Measurements from ENCODE around the gene PANK1.
"Not testable (repeated sequence)": the region's sequence is repeated elsewhere in the genome, so short reads cannot be mapped to it uniquely, and the experiment has no call there.

The PANK1 gene

DNA sequence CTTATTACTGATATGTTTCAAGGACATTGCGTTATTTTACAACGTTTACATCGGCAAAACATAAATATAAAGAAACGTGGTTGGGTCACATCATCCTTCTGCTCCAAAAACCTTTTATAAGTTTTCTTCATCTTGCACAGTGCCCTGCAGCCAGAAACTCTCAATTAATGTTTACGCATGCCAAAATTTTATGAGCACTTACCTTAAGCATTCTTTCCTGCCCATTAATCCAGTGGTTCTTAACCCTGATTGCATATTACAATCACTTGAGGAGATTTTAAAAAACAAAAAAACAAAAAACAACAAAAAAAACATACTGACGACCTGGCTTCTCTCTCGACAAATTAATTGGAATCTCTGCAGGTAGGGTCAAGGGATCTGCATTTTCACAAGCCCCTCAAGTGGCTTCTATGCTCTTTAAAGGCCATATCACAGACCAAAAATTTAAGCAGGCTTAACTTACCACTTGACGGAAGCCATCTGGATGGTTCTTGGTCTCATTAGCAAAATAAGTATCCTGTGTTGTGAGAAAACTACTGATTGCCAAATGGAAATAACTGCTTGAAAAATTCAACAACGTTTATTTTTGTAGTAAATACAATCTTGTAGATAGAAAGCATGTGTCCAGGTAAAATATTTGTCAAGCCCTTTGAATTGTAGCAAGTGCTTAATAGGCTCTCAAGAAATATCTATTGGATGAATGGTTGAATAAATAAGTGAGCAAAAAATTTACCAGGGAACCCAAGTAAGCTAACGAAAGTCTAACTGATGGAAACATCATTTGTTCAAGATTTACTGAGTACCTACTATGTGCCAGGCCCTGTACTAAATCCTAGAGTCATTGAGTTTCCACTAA lies 78.7 kb downstream of the PANK1 start:
- peak; percentile 0 for DNase-seq

DNA sequence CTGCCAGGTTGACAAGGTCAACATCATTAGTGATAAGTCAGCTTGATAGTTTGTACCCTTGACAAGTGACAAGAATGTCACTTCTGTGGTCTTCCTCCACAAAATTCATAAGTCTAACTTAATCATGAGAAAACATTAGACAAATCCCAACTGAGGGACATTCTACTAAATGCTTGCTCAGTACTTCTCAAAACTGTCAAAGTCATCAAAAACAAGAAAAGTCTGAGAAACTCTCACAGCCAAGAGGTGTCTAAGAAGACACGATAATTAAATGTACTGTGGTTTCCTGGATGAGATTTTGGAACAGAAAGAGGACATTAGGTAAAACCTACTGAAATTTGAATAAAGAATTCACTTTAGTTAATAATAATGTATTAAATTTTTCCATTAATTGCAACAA lies 79.9 kb downstream of the PANK1 start:
- DNase-seq = no peak

DNA sequence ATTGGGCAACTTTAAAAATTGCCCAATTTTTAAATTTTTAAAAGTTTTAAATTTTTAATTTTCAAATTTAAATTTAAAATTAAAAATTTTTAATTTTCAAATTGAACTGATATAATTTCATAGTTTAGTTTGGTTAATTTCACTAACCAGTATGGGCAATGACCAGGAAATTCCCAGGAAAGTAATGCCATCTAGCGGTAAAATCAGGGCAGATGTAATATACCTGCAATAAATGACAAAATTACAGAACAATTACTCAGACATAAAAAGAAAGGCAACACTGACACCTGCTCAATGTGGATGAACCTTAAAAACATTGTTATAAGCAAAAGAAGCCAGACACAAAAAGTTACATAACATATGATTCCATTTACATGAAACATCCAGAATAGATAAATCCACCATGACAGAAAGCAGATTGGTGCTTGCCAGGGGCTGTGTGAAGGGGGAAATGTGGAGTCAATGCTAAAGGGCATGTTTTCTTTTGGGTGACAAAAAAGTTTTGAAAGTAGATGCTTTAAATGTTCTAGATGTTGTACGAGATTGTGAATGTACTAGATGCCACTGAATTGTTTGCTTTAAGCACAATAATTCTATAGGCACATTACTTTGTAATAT lies 81.1 kb downstream of the PANK1 start:
- peak; percentile 55 for DNase-seq

DNA sequence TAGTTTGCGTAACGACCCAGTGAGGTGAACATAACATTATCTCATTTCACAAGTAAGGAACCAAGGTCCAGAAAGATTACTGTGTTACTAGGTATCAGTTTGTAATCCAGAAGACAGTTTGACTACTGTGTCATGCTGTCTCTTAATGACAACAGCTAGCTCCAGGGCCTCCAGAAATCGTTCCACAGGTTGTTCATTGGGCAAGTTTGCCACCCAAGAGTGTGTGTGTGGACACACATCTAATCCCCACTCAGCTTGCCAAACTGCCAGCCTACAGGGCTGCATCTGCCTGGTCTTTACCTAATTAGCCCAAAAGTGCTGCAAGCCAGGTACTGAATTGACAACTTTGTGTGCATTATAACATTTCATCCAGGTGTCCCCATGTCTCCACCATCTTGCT lies 81.7 kb downstream of the PANK1 start:
- DNase-seq = no peak

DNA sequence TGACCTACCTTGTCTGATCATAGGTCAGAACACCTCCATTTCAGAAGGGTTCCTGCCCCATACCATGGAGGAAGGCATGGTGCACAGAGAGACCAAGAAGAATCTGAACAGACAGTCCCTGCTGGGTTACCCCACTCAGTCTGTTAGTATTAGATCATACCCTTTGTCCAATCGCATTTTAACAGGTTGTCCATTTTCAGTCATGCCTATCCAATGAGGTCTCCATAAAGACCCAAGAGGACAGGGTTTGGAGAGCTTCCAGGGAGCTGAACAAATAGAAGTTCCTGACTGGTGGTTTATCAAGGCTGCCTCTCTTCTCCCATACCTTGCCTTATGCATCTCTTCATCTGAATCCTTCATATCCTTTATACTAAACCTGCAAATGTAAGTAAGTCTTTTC lies 88.4 kb downstream of the PANK1 start:
- DNase-seq = peak; percentile 40

DNA sequence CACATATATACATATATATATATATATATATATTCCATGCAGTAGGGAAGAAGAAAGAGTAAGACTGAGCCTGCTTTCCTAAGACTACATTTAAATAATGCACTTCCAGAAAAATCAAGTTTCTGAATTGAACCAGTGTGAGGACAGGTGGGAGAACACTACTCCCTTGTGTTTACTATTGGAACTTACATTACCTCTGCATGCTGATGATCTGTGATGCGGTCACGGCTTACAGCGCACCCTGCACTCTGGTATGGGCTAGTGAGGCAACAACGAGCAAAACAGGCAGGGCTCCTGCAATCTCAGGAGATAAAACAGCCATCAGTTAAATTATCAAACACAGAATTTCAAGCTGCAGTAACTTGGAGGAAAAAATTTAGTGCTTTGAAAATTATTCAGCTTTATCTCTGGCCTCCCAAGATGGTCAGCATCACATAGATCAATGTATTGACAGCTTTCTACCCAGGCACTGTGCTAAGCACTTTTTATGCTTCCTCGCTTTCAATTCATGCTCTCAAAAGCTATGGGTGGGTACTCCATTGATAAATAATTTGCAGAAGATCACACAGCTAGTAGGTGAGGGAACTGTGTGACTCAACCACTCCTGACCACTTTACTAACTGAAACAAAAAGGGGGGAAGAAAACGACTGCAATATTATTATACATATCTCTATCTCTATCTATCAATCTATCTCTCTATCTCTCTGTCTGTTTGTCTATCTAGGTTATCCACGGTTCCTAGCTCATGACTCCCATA lies 89.2 kb downstream of the PANK1 start:
- peak; percentile 9 for DNase-seq

DNA sequence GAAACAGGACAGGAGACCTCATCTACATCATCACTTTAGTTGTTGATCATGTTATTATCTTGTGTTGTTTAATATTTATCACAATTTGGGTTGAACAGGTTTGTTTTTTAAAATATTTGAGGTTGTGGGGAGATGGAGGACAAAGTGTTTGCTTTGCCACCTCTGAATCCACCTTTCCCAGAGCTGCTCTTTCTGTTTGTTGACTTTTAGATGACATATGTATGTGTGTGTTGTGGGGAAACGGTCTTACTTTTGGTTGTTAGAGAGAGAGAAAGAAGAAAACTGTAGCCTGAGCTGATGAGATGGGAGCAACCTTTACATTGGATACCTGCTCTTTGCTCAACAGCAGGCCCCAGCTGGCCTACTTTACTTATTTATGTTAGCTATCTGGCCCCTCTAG lies 90.6 kb downstream of the PANK1 start:
- DNase-seq = no peak

DNA sequence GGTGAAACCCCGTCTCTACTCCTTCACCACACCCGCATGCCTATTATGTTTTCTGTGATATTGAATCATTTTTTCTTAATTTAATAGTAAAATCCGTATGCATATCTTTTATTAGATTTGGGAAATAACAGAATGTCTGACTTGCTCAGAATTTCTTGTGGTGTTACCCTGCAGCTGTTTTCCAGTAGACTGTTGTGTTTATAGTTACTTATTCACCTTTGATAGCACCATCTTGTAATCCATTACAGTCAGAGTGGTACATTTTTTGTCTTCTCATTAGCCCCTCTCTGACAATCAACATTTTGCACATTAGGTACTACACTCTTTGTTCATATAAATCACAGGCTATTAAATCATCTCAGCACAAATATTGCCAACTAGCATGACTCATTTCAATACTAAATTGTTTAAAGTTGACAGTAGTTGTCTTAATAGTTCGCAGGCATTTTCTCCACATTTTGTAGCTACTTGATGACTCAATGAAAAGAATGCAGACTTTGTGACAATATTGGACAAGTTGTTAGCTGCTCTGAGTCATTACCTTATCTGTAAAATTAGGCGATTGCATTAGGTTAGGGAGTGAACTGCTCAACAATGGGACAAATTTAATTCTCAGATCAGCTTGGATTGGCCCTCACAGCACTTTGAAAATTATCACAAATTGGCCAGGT lies 91.8 kb downstream of the PANK1 start:
- DNase-seq = peak; percentile 18

DNA sequence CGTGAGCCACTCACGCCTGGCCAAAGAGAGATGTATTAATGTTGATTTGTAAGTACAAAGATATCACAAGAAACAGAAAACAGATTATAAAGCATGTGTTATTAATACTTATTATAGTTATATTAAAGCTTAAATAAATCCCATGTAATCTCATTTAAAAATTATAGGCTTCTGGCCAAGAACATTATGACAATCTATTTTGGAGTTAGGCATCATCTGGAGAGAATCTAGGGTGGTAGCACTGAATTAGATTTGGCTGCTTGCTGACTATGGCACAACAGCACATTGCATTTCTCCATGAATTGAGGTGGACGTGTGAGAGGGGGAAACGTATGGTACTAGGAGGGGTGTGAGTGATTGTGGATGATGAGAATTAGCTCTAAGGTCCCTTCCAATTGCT lies 92.8 kb downstream of the PANK1 start:
- no peak for DNase-seq

DNA sequence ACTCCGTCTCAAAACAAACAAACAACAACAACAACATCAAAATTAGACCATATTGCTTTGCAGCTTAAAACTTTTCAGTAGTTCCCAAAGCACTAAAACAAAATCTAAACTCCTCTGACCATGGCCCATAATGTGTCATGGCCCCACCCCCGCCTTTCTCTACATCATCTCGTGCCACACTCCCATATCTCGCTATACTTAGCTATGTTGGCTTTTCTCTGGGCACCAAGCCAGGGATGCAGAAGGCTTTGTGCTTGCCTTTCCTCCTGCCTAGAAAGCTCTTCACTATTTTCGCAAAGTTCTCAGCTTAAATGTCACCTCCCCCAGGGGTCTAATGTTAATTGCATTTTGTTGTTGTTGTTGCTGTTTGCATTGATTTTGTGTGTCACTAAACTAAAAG lies 94.5 kb downstream of the PANK1 start:
- DNase-seq = peak; percentile 39

DNA sequence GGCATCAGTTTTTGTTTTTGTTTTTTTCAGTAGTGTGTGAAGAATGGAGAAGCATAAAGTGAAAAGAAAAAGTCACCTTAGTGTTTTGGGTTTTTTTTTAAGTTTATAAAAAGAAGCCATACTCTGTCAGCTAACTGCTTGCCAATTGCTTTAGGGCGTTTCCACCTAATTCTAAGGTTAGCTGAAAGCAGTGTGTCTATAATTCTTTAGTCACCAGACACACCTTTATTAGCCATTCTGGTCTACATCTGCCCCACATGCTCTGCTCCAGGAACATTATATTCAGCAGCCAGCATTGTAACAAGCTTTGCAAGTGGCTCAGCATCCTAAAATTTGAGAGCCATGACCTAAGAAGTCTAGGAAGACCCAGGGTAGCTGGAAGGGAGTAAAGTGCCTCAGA lies 95.5 kb downstream of the PANK1 start:
- DNase-seq = peak; percentile 63

DNA sequence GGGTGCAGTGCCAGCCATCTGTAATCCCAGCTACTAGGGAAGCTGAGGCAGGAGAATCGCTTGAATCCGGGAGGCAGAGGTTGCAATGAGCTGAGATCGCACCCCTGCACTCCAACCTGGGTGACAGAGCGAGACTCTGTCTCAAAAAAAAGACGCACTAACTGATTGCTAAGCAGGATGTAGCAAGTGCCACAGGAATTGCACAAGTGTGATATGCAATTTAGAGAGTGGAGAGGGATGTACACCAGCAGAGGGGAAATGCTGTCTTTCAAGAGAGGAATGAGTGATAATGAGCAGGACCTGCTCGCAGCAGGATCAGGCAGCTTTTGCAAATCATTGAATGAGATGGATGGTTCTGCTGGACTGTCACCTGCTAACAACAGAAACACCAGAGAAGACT lies 96.4 kb downstream of the PANK1 start:
- DNase-seq = peak; percentile 30

DNA sequence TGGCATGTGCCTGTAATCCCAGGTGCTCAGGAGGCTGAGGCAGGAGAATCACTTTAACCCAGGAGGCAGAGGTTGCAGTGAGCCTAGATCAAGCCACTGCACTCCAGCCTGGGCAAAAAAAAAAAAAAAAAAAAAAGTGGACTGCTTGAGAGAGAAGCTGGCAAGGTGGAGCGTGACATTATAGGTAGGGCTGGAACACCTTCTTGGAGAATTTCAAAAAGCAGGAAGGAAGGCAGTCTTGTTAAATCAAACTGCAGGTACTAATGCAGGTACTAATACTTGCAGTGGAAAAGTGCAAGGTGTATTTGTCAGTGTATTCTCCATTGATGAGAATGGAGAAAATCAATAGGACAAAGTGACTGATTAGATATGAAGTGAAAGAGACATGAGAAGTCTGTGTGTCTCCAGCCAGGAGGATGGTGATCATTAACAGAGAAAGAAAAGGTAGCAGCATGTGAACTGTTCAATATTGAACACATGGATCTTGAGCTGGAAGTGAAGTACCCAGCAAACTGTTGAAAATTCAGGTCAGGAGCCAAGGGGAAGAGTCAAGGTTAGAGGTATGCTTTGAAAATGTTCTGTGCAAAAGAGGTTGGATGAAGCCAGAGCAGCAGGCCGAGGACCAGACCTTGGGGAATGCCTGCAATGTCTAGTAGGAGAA lies 97.1 kb downstream of the PANK1 start:
- DNase-seq = no peak

DNA sequence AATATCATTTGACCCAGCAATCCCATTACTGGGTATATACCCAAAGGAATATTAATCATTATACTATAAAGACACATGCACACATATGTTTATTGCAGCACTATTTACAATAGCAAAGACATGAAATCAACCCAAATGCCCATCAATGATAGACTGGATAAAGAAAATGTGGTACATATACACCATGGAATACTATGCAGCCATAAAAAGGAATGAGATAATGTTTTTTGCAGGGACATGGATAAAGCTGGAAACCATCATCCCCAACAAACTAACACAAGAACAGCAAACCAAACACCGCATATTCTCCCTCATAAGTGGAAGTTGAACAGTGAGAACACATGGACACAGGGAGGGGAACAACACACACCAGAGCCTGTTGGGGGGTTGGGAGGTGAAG lies 98.4 kb downstream of the PANK1 start:
- not testable (repeated sequence) for DNase-seq

DNA sequence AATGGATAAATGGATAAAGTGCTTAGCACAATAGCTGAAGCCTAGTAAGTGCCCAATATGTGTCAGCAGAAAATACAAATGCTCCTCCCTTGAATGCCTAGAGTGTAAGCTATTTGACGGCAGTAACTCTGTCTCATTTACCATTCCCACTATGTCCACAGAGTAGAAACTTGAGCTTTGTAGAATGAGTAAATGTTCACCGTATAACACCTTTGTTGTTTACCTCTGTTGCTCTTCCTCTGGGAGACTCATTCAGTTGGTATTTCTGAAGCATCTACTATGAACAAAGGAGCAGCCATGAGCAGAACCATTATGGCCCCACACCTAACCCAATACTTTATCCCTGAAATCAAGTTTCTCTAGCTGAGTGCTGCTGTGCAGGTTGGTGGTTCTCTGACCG lies 101.2 kb downstream of the PANK1 start:
- DNase-seq = no peak

DNA sequence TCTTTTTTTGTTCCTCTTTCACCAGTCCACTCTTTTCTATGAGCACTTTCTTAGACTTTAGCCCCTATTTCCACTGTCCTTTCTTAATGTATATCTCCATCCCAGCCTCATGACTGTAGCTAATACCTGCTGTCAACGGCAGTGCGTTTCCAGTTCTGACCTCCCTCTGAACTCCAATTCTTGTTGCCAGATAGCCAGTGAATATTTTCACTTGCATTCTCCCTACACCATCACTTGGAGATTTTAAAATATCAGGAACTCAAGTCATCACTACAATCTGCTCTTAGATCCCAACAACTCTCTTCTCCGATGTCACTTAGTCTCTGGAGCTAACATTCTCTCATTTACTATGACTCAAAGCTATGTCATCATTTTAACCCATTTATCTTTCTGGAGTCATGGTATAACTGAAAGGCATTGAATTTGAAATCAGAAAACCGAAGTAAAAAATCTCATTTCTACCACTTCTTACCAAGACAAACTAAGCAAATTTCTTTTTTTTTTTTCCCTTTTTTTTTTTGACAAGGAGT lies 104.6 kb downstream of the PANK1 start:
- no peak for DNase-seq

DNA sequence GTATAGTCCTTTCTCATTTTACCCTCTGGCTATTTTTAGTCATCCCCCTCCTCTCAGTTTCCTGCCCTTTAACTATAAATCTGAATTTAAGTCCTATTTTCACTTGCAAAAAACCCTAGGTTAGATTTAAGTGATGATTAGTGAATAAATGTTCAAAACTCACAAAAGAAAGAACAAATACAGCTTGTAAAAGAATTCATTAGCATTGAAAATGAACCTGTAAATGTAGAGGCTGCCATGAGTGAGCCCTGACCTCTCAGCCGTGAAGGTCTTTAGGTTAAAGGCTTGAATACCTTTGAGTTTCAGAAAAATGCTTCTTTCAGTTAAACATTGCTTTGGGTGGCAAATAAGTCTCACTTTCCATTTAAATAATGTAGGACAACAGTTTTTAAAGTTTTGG lies 107.7 kb downstream of the PANK1 start:
- DNase-seq = no peak

DNA sequence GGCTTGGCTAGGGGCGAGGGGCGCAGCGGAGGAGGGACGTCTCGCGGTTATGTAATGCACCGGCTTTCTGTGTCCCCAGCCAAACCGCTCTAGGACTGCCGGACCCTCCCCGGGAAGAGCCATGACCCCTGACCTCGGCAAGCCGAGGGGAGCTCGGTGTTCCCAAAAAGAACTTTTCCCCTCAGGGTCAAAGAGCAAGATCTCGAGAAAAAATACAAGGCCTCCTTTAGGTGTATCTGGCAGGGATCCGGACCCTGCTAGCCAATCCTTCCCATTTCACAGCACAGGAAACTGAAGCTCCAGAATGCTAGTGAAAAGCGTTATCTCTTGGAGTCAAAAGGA lies 109.1 kb downstream of the PANK1 start:
- DNase-seq = no peak

DNA sequence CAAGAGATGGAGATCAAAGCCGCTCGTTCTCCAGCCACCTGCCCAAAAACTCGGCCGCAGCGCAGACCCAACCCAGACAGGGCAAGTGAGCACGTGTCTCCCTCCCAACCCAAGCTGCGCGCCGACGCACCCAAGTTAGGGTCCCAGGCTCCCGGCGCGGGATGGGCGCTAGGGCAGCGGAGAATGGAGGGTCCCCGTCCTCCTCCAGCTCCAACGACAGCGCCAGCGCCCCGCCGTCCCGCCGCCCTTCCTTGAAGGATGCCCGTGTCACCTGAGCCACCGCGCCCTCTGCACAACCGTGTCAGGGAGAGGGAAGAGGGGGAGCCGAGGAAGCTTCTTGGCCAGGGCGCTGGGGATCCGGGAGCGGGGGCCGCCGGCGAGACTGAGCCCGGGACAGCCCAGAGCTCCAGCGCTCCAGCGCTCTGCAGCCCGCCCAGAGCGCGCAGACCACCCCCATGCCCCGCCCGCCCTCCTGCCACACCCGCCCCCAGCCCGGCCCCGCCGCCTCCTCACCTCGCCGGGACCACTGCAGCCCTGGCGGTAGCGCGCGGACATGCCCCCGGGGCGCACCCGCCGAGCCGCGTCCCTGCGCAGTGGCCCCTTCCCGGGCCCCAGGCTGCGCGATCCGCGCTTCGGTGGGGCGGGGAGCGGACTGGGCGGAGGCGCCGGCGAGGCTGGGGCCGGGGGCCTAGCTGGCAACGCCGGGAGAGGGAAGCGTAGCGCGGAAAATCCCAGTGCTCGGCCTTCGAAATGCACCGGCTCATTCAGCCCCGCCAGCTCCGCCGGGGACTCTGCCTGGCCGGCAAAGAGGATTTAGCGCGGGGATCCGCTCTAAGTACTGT lies 109.7 kb downstream of the PANK1 start, which contains the start of gene SLC16A12:
Gene SLC16A12 (minus strand): TSS at position 424 of the 842 bp plus-strand sequence. CDS start 73,016 bp downstream, outside the sequence.
- DNase-seq = peak; percentile 55

DNA sequence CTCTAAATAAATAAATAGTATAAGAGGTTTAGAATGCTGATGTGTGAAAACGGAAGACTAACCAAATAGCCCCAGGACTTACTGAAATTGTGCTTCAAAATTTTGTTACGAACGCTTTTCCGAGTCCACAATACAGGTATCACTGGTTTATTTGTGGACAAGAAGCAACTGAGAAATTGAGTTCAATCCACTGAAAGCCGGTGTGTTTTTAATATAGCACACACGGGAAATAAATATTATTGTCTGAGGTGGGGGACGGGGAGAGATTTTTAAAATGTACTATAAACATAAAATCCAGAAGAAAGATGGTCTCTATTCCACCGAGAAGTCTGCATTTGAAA lies 110.2 kb downstream of the PANK1 start:
- no peak for DNase-seq

Measured in NCI-H69 (cell line).